Prostate gland (tissue), 2 donors: Measurements from ENCODE around the gene PTGES. TPM values are rescaled to one million over a fixed set of nuclear protein-coding genes. Genes with fewer than 3 reads are reported as not detected.

Experiments
- DNase-seq: peaks from one replicate; pipeline ENCODE4 v3.0.0-alpha.2; 2019; ENCODE audit warnings: low spot score
- H3K27ac ChIP-seq, 2 donors: fragments of 200-600 bp; sonication (generic); 2 replicates each; pipeline ENCODE4 v1.5.1; 2017 to 2019
- H3K27me3 ChIP-seq: fragments of 200-600 bp; sonication (generic); replicated peaks from 2 replicates; pipeline ENCODE4 v1.5.1; 2019; ENCODE audit not compliant: insufficient read depth
- H3K36me3 ChIP-seq, 2 donors: fragments of 200-600 bp; sonication (generic); 1 replicate in 1 of 2; 2 replicates in 1 of 2; pipeline versions ENCODE4 v1.5.1 to v1.8.1; 2017 to 2019
- H3K4me1 ChIP-seq: fragments of 200-600 bp; sonication (generic); replicated peaks from 2 replicates; pipeline ENCODE4 v1.5.1; 2019
- H3K4me3 ChIP-seq, 2 donors: fragments of 200-600 bp; sonication (generic); 2 replicates each; pipeline ENCODE4 v1.5.1; 2017 to 2019
- H3K9me3 ChIP-seq: fragments of 200-600 bp; sonication (generic); 2 replicates; pipeline ENCODE4 v1.5.1; 2017
- POLR2A ChIP-seq: fragments of 450-650 bp; IDR thresholded peaks from one replicate; pipeline ENCODE4 v1.6.1; 2016; ENCODE audit warnings: antibody characterized with exemption, mild to moderate bottlenecking
- POLR2AphosphoS5 ChIP-seq: sonication (generic); formaldehyde crosslinking; IDR thresholded peaks from one replicate; pipeline ENCODE4 v1.6.1; 2017; ENCODE audit warnings: antibody characterized with exemption
- WGBS: methylation state at CpG from one replicate; pipeline ENCODE4 v1.1.5; 2018; 5-methylcytosine and 5-hydroxymethylcytosine counted together
- intact Hi-C: fragments of 100-400 bp; cut with DNase I; formaldehyde crosslinking; loops from one replicate; pipeline ENCODE4 v1.14.2; 2022
- total RNA-seq, 2 donors: library from RNA; depleted of rRNA; stranded (reverse); fragments of >200 nt; gene quantifications; one replicate each; pipeline ENCODE4 v1.1.0, GENCODE V29; 2016
- TF ChIP-seq, protein P1 (sequence below), 4 experiments: fragments of 200-600 bp in 2 of 4; fragments of 450-650 bp in 2 of 4; sonication (generic) in 2 of 4; IDR thresholded peaks; 1 replicate in 3 of 4; 2 replicates in 1 of 4; pipeline ENCODE4 v1.5.1; 2016 to 2019; ENCODE audit warnings: antibody characterized with exemption in 4 of 4, mild to moderate bottlenecking in 2 of 4, moderate library complexity in 2 of 4

PTGES gene
- total RNA-seq, 2 donors from 2014 or later = 3.9 to 19.9 TPM

DNA sequence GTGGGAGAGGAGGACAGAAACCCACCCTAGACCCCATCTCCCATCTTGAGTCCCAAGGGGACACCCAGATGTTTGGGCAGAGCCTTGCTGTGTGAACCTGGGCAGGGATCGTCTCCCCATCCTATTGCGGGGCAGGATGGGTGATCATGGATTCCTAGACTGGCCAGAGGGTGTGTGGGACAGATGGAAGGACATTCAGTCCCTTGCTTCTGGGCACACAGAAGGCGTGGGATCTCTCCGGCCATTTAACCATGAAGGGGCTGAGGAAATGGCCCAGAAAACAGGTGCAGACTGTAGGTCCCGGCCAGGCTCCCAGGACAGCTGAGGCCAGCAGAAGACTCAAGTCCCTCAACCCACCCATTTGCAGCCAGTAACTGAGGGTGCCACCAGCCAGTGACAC lies 29.9 kb downstream of the PTGES start:
- WGBS = 82% methylated on average over 5 of the region's 5 CpGs
- DNase-seq = no peak
- Histone ChIP-seq H3K9me3 (no peaks in the 10 kb centered on the region), H3K27ac (no peak overlapping the region), H3K4me1 (no peaks in the 10 kb centered on the region), H3K4me3 (no peak overlapping the region), H3K36me3 (no peaks in the 10 kb centered on the region), H3K27me3 (no peaks in the 10 kb centered on the region)
- no peak for TF ChIP-seq POLR2A
- TF ChIP-seq POLR2AphosphoS5 = no peak
- TF ChIP-seq, protein P1, sequence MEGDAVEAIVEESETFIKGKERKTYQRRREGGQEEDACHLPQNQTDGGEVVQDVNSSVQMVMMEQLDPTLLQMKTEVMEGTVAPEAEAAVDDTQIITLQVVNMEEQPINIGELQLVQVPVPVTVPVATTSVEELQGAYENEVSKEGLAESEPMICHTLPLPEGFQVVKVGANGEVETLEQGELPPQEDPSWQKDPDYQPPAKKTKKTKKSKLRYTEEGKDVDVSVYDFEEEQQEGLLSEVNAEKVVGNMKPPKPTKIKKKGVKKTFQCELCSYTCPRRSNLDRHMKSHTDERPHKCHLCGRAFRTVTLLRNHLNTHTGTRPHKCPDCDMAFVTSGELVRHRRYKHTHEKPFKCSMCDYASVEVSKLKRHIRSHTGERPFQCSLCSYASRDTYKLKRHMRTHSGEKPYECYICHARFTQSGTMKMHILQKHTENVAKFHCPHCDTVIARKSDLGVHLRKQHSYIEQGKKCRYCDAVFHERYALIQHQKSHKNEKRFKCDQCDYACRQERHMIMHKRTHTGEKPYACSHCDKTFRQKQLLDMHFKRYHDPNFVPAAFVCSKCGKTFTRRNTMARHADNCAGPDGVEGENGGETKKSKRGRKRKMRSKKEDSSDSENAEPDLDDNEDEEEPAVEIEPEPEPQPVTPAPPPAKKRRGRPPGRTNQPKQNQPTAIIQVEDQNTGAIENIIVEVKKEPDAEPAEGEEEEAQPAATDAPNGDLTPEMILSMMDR (IDR thresholded peaks at IDR 0.05) = no peak
- intact Hi-C loops = no loop called here

DNA sequence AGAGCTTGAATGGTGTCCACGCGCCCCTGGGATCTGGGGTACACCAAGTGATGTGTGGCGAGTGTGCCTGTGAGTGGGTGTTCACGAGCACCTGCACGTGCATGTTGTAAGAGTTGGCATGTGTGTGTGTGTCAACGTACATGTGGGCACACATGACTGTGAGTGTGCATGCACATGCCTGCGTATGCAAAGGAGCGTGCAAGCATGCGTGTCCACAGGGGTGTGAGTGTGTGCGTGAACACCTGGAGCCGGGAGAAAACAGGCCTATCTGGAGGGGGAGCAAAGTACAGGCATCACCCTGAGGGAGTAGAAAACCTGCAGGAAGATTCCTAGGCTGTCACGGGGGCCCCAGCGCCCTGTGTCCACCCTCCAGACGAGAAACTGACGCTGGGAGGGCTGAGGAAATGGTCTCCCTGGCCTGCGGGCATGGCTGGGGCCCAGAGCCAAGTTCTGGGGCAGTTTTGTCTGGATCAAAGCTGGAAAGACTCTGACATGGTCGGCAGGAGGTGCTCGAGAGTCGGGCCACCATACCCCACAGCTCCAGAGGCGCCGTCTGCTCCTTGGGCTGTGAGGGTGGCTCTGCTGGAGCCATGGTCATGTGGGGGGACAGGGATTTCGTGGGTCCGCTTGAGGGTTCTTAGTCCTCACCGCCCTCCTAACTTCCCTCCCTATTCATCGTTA lies 31.8 kb downstream of the PTGES start:
- intact Hi-C loops = no loop called here
- no peaks in the 10 kb centered on the region for H3K27me3 ChIP-seq
- H3K9me3 ChIP-seq = no peaks in the 10 kb centered on the region

DNA sequence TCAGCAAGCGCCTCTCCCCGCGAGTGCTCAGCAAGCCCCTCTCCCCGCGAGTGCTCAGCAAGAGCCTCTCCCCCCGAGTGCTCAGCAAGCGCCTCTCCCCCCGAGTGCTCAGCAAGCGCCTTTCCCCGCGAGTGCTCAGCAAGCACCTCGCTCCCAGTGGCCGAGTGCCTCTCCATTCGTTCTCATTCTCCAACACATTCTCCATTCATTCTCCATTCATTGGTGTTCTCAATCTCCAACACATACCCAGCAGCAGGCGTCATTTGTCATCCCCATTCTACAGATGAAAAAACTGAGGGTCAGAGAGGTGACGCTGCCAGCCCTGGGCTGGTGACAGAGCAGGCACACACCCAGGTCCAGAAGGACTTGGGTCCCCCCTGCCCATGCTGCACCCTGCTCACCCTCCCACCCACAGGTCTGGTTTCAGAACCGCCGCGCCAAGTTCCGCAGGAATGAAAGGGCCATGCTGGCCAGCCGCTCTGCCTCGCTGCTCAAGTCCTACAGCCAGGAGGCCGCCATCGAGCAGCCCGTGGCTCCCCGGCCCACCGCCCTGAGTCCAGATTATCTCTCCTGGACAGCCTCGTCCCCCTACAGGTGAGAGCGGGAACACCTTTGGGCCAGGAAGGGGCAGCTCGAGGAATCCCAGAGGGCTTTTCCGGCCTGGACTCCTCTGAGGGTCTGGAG lies 32.5 kb downstream of the PTGES start:
- Histone ChIP-seq H3K27me3 (no peaks in the 10 kb centered on the region), H3K9me3 (no peaks in the 10 kb centered on the region), H3K4me1 (no peaks in the 10 kb centered on the region), H3K36me3 (no peaks in the 10 kb centered on the region), H3K4me3 (no peak overlapping the region), H3K27ac (no peak overlapping the region)
- TF ChIP-seq, protein P1 (IDR thresholded peaks at IDR 0.05) = no peak
- TF ChIP-seq POLR2AphosphoS5 = no peak
- no peak for TF ChIP-seq POLR2A
- intact Hi-C loops = no loop called here
- 81% methylated on average over 31 of the region's 31 CpGs for WGBS
- DNase-seq = no peak

More for the DNA sequence above, 31.8 kb downstream of the PTGES start:
- Histone ChIP-seq H3K4me1 (no peaks in the 10 kb centered on the region), H3K4me3 (no peak overlapping the region), H3K36me3 (no peaks in the 10 kb centered on the region), H3K27ac (no peak overlapping the region)
- 87% methylated on average over 25 of the region's 25 CpGs for WGBS
- TF ChIP-seq POLR2A (no peak), POLR2AphosphoS5 (no peak)
- no peak for DNase-seq

- Histone ChIP-seq H3K4me1 (no peaks in the 10 kb centered on the region), H3K4me3 (no peak overlapping the region)
- intact Hi-C loops = no loop called here
Measured at GRCh38 chr9:129719135-129719534, 33.7 kb downstream of the PTGES start.

DNA sequence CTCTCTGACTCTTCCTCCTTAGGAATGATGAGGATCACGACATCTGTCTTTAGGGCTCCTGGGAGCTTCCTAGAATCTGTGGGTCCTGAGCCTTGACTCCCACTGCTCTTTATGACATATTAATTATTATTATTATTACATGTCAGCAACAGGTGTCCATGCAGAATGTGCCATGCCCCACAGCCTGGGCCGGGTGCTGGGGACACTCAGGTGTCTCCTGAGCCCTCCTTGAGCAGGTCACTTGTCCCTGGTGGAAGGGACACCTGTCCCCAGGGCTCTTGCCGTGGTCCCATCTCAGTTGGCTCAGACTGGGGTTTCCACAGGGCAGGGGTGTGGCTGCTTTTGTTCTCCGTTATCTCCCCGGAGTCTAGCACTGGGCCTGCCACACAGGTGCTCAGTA lies 34.2 kb downstream of the PTGES start:
- Histone ChIP-seq H3K27ac (no peak overlapping the region), H3K4me3 (no peak overlapping the region), H3K27me3 (no peaks in the 10 kb centered on the region), H3K36me3 (no peaks in the 10 kb centered on the region), H3K4me1 (no peaks in the 10 kb centered on the region), H3K9me3 (no peaks in the 10 kb centered on the region)
- no peak for DNase-seq
- 61% methylated on average over 5 of the region's 5 CpGs for WGBS
- TF ChIP-seq POLR2A (no peak), POLR2AphosphoS5 (no peak)
- TF ChIP-seq, protein P1 (IDR thresholded peaks at IDR 0.05) = no peak
- intact Hi-C loops = no loop called here

More at GRCh38 chr9:129719135-129719534, 33.7 kb downstream of the PTGES start:
- Histone ChIP-seq H3K27me3 (no peaks in the 10 kb centered on the region), H3K27ac (no peak overlapping the region), H3K36me3 (no peaks in the 10 kb centered on the region), H3K9me3 (no peaks in the 10 kb centered on the region)
- no peak for TF ChIP-seq POLR2AphosphoS5
- no peak for TF ChIP-seq POLR2A
- TF ChIP-seq, protein P1 (IDR thresholded peaks at IDR 0.05) = no peak
- 68% methylated on average over 38 of the region's 38 CpGs for WGBS
- DNase-seq = no peak
